ENCODE data around the gene TATDN2.
A peak's percentile ranks its signal among the peaks of the same experiment; 100 is the strongest.

TATDN2 gene

GRCh38 chr3:10248184-10248983 lies at the start of gene TATDN2:
Gene TATDN2 (plus strand): TSS chr3:10248459. CDS start chr3:10249201, 742 bp downstream.
- DNase-seq (ENCODE audit: low read depth in 2 of 2) = peak; percentile 82 to 83

GRCh38 chr3:10198761-10199649 lies 49.3 kb upstream of the TATDN2 start:
- peak in 1 of 2 donors; percentile 40 for DNase-seq (ENCODE audit: low read depth in 2 of 2)

- no peak for DNase-seq (ENCODE audit: low read depth in 2 of 2)
These were observed 43.3 kb upstream of the TATDN2 start for GRCh38 chr3:10204921-10205320.

- DNase-seq (ENCODE audit: low read depth in 2 of 2) = no peak
These were observed 42.7 kb upstream of the TATDN2 start for GRCh38 chr3:10205451-10206165.

GRCh38 chr3:10206166-10206511 lies 42.1 kb upstream of the TATDN2 start:
- DNase-seq (ENCODE audit: low read depth in 2 of 2) = no peak

- no peak for DNase-seq (ENCODE audit: low read depth in 2 of 2)
These were observed 35.0 kb upstream of the TATDN2 start for GRCh38 chr3:10213156-10213792.

GRCh38 chr3:10215578-10216368 lies 32.5 kb upstream of the TATDN2 start:
- DNase-seq (ENCODE audit: low read depth in 2 of 2) = no peak

- no peak for DNase-seq (ENCODE audit: low read depth in 2 of 2)
These were observed 30.9 kb upstream of the TATDN2 start for GRCh38 chr3:10217359-10217758.

GRCh38 chr3:10219737-10220136 lies 28.5 kb upstream of the TATDN2 start:
- no peak for DNase-seq (ENCODE audit: low read depth in 2 of 2)

- DNase-seq (ENCODE audit: low read depth in 2 of 2) = no peak
These were observed 24.3 kb upstream of the TATDN2 start for GRCh38 chr3:10223676-10224639.

GRCh38 chr3:10224794-10225665 lies 23.2 kb upstream of the TATDN2 start:
- peak in 1 of 2 donors; percentile 45 for DNase-seq (ENCODE audit: low read depth in 2 of 2)

- no peak for DNase-seq (ENCODE audit: low read depth in 2 of 2)
These were observed 22.0 kb upstream of the TATDN2 start for GRCh38 chr3:10226293-10226692.

GRCh38 chr3:10228248-10228950 lies 19.9 kb upstream of the TATDN2 start:
- no peak for DNase-seq (ENCODE audit: low read depth in 2 of 2)

- DNase-seq (ENCODE audit: low read depth in 2 of 2) = no peak
These were observed 18.7 kb upstream of the TATDN2 start for GRCh38 chr3:10229576-10229975.

- no peak for DNase-seq (ENCODE audit: low read depth in 2 of 2)
These were observed 16.1 kb upstream of the TATDN2 start for GRCh38 chr3:10232137-10232536.

- DNase-seq (ENCODE audit: low read depth in 2 of 2) = no peak
These were observed 14.3 kb upstream of the TATDN2 start for GRCh38 chr3:10233988-10234387.

- DNase-seq (ENCODE audit: low read depth in 2 of 2) = no peak
These were observed 13.6 kb upstream of the TATDN2 start for GRCh38 chr3:10234526-10235230.

Measured in stimulated activated CD4-positive, alpha-beta T cell treated with anti-CD3 and anti-CD28 coated beads, Interleukin-1b, Interleukin-23, amount 100 ng/mL, for 1 hour (primary cell).